Ramos (cell line): ENCODE measurements around the gene SPEN.
"Not testable (repeated sequence)": the region's sequence is repeated elsewhere in the genome, so short reads cannot be mapped to it uniquely, and the experiment has no call there.

Experiments used
- in situ Hi-C: fragments of 300-500 bp; cut with MboI; formaldehyde crosslinking; loops from one replicate; pipeline ENCODE4 v1.14.3; 2022; ENCODE audit warnings: low sequenced_read_pairs; ENCODE audit not compliant: unreplicated experiment

Gene SPEN

GRCh38 chr1:15892857-15893599 is 45.5 kb downstream of the SPEN start:
- in situ Hi-C loops, result not testable (repeated sequence)

GRCh38 chr1:15895233-15895632 is 47.7 kb downstream of the SPEN start:
- in situ Hi-C loops, result no loop called here

GRCh38 chr1:15896841-15897610 is 49.5 kb downstream of the SPEN start:
- in situ Hi-C loops, result not testable (repeated sequence)

GRCh38 chr1:15899266-15899665 is 51.8 kb downstream of the SPEN start:
- in situ Hi-C loops, result no loop called here

- in situ Hi-C loops, result no loop called here
These were observed 53.3 kb downstream of the SPEN start for GRCh38 chr1:15900662-15901279.

GRCh38 chr1:15902882-15903281 is 55.4 kb downstream of the SPEN start:
- in situ Hi-C loops, result no loop called here

GRCh38 chr1:15908597-15908996 is 61.1 kb downstream of the SPEN start:
- in situ Hi-C loops, result no loop called here

GRCh38 chr1:15911141-15911540 is 63.6 kb downstream of the SPEN start:
- in situ Hi-C loops, result no loop called here

- in situ Hi-C loops, result no loop called here
These were observed 64.4 kb downstream of the SPEN start for GRCh38 chr1:15911927-15912326.

- in situ Hi-C loops, result not testable (repeated sequence)
These were observed 66.1 kb downstream of the SPEN start for GRCh38 chr1:15913607-15914006.

- in situ Hi-C loops, result no loop called here
These were observed 68.5 kb downstream of the SPEN start for GRCh38 chr1:15915991-15916390.

GRCh38 chr1:15916417-15916816 is 68.9 kb downstream of the SPEN start:
- in situ Hi-C loops, result no loop called here

GRCh38 chr1:15916916-15917315 is 69.4 kb downstream of the SPEN start:
- in situ Hi-C loops, result no loop called here

GRCh38 chr1:15918962-15919715 is 71.6 kb downstream of the SPEN start:
- in situ Hi-C loops, result no loop called here

- in situ Hi-C loops, result no loop called here
These were observed 75.7 kb downstream of the SPEN start for GRCh38 chr1:15923241-15923640.

- in situ Hi-C loops, result not testable (repeated sequence)
These were observed 78.9 kb downstream of the SPEN start for GRCh38 chr1:15926448-15926847.

- in situ Hi-C loops, result no loop called here
These were observed 81.8 kb downstream of the SPEN start for GRCh38 chr1:15928971-15929965.

GRCh38 chr1:15931401-15931800 is 83.9 kb downstream of the SPEN start:
- in situ Hi-C loops, result no loop called here

- in situ Hi-C loops, result no loop called here
These were observed 84.4 kb downstream of the SPEN start for GRCh38 chr1:15931884-15932283.
